Fibroblast of skin of abdomen (primary cell): ENCODE results near the gene DSTYK. TPM values are rescaled to one million over a fixed set of nuclear protein-coding genes. Genes with fewer than 3 reads are reported as not detected.

Experiments used
- DNase-seq: peaks from one replicate; pipeline ENCODE4 v3.0.0-alpha.2; 2013
- polyA plus RNA-seq, 2 experiments: library from polyadenylated mRNA; unstranded; fragments of 120-200 nt; gene quantifications; one replicate each; pipeline ENCODE4 v1.2.1, GENCODE V29; 2013; ENCODE audit not compliant: insufficient read length in 2 of 2

Gene DSTYK, protein sequence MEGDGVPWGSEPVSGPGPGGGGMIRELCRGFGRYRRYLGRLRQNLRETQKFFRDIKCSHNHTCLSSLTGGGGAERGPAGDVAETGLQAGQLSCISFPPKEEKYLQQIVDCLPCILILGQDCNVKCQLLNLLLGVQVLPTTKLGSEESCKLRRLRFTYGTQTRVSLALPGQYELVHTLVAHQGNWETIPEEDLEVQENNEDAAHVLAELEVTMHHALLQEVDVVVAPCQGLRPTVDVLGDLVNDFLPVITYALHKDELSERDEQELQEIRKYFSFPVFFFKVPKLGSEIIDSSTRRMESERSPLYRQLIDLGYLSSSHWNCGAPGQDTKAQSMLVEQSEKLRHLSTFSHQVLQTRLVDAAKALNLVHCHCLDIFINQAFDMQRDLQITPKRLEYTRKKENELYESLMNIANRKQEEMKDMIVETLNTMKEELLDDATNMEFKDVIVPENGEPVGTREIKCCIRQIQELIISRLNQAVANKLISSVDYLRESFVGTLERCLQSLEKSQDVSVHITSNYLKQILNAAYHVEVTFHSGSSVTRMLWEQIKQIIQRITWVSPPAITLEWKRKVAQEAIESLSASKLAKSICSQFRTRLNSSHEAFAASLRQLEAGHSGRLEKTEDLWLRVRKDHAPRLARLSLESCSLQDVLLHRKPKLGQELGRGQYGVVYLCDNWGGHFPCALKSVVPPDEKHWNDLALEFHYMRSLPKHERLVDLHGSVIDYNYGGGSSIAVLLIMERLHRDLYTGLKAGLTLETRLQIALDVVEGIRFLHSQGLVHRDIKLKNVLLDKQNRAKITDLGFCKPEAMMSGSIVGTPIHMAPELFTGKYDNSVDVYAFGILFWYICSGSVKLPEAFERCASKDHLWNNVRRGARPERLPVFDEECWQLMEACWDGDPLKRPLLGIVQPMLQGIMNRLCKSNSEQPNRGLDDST
- polyA plus RNA-seq (2013, experiment 1 of 2; ENCODE audit: insufficient read length) = 12.2 TPM
- 11.0 TPM for polyA plus RNA-seq (2013, experiment 2 of 2; ENCODE audit: insufficient read length)

DNA sequence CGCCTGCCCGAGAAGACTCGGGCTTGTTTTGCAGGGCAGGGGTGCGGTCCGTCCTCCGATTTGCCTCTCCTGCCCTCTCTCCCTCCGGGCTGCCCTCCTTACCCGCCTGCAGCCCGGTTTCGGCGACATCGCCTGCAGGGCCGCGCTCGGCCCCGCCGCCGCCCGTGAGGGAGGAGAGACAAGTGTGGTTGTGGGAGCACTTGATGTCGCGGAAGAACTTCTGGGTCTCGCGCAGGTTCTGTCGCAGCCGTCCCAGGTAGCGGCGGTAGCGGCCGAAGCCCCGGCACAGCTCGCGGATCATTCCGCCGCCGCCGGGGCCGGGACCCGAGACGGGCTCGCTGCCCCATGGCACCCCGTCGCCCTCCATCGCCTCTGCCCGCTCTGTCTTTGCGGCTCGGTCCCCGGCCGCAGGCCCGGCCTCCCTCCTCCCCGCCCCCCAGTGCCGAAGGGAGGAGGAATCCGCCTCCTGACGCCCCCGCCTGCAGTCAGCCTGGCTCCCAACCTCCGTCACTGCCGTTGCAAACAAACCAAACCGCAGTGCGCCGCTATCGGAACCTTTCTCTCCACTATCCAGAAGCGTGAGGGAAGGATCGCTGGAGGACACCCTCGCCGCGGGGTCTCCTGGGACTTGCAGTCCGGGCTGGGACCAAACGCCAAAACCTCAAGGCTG is at the start of gene DSTYK:
Gene DSTYK, minus strand, starts transcription at position 534 of the 670 bp plus-strand sequence. Its CDS starts 167 bp downstream, at position 367.
- peak; percentile 97 for DNase-seq

DNA sequence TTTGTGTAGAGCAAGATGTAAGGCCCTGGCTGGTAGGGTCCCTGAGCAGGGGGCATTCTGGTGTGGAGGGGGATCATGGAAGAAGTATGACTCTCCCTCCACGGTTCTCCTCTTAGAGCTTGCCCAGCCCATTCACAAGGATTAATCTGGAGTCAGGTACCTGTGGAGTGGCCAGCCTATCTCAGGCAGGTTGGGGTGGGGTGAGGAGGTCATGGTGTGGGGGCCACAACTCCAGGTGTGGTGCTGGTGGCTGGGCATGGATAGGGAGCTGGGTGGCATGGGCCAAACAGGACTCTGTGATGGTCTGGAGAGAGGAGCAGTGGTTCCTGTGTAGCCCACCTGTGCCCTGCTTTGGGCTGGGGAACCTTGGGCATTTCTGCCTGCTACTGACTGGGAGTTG is 48.5 kb upstream of the DSTYK start:
- DNase-seq = no peak

DNA sequence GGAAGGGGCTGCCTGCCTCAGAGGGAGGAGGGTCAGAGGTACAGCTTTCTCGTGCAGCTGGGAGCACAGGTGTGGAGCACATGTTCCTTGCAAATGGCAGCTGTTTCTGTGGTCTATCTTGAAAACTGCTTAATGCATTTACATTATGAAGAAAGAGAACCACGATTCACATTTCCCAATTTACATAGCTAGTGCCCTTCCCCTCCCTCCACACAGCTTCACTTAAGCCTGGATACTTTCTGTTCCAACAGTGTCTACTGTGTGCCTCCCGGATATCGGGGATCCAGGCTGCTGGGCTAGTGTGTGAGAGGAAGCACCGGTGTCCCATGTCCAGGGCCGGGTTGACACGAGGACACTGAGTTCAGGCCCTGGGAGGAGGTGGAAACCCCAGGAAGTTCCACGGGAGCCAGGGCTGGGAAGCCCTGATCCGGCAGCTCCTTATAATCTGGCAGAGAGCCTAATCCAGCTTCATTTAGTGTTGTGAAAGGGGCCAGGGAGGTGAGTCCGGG is 47.9 kb upstream of the DSTYK start:
- DNase-seq = no peak

DNA sequence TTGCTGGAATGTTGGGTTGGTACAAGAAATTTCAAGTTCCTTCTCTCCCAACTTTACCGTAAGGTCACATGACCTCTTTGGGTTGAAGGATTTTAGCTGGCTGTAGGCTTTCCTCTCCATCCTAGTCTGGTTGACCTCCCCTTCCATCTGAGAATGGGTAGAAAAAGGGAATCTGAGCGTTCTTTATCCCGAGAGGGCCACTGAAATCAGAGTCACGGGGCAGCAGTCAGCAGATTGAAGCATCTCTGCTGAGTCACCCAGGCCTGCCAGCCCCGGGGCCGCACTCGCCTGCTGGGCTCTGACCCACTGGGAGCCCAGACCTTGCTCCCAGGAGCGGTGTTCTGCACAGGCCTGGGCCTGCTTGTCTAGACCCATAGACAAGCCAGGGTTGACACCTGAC is 47.2 kb upstream of the DSTYK start:
- no peak for DNase-seq

DNA sequence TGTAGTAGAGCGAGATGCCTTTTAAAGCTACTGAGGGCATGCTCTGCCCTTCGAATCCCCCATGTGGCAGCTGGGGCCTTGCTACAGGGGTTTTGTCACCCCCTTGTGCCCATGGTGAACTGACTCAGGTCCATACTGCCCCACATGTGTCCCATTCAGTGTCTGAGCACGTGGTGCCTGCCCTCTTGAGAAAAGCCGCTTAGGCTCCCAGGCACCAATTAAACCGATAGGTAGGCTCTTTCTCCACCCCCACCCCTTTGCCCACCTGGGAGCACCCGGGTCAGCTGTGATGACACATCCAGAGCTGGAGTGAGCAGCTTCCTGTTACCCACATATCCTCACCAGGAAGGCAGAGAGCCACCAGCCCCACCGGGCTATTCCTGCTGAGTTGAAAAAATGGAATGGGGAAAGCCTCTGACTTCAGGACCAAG is 46.8 kb upstream of the DSTYK start:
- DNase-seq = no peak

DNA sequence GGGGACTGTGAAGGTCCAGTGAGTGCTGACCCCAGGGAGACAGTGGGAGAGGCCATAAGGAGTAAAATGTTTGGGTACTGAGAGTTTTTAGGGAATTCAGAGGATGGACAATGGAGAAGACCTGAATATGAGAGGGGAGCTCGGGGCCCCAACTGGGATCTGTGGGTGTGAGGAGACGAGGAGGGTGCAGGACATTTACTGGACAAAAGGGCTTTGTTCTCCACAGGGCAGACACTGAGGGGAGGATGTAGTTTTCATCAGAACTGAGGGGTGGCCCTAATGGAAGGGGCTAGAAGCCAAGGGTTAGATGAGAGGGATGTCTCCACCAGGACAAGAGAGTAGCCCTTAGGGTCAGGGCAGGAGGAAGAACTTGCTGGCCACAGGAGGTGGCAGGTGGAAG is 46.2 kb upstream of the DSTYK start:
- DNase-seq = no peak

DNA sequence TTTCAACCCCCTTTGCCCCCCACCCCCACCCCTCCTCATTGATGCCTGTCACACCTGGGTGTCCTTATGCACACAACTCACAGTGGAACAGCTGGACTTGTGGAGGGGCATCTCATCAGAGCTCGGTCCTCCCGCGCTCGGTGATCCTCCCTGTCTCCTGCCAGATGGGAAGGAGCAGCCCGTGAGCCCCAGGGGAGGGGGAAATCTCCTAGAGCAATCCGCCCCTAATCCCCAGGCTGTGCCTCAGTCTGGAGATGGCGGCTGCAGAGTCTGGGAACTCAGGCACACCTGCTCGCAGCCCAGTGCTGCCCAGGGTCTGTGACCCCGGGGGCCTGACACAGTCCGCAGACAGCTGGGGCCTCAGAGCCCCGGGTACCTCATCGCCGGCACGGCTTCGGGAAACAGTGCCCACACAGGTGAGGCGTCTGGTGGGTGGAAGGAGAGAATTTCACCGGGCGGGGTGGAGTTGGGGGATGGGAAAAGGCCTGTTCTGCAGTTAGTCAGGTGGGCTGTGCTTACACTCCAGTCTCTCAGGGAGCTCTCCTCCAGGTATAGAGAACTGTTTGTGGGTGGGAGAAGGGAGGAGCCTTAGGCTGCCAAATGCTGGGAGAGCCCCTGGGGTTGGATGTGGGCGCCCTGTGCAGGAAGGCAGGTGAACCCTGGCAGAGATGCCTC is 45.6 kb upstream of the DSTYK start:
- no peak for DNase-seq

DNA sequence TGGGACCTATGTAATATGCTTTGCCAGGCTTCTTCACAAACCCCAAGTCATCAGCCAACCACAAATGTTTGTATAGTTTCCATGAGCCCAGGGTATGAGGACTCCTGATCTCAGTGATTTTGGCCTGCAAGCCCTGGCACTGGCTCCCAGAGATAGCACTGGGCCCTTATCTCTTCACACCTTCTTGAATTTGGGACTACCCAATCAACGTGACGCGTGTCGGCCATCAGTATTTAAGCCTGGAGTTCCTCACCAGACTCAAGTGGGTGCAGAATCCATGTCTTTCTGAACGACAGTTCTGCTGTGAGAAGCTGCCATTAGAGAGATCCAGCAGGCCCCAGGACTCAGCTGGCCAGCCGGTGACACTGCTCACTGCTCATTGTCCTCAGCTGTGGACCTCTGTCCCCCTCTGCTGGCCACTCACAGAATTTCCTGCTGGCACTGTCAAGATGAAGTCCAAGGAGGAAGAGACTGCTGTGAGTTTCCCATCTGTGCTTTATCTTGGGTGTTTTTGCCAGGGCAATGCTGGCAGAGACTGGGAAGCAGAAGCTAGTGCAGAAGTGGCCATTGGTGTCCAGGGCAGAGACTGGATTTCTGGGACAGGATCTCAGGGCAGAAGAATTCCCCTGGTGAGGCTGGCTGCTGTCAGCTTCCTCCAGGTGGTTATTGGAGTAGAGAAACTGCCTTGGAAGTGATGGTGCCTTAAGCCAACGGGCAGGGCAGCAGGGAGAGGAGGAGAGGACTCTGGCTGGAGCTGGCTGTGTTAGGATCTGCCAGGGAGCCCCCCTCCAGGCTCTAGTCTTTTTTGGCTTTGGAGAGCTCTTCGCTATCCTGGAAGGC is 44.7 kb upstream of the DSTYK start:
- peak; percentile 79 for DNase-seq

DNA sequence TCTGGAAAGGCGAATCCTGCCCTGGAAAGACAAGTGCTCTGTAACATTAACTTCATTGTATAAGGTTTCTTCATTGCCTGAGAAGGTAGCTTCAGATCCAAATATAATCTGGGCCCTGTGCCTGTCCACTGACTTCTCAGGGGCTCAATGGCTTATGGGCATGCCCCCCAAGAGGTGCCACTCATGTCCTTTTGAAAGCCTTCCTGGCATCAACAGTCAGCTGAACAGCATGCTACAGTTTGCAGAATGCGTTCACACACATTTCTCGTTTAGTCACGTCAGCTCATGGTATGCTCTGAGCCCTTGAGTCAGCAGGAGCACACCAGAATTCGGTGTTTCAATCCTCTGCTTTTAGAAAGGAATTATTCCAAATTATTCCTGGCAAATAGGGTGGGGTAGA is 40.1 kb upstream of the DSTYK start:
- no peak for DNase-seq

DNA sequence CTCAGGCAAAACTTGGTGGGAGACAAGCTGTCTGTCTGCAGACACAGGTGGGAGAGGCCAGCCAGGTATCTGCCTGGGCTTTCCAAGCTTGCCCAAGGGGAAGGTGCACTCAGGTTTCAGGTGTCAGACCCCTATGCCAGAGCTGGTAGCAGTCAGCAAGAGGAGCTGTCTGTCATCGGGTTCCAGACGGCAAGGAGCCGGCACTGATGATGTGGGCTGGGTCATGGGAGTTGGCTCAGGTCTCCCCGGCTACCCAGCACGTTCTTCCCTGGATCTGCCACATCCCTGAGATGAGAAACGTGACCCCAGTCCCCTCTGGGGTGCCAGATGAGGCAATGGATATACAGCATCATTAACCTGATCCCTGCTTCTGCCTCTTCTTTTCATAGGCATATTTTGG is 39.2 kb upstream of the DSTYK start:
- DNase-seq = no peak

DNA sequence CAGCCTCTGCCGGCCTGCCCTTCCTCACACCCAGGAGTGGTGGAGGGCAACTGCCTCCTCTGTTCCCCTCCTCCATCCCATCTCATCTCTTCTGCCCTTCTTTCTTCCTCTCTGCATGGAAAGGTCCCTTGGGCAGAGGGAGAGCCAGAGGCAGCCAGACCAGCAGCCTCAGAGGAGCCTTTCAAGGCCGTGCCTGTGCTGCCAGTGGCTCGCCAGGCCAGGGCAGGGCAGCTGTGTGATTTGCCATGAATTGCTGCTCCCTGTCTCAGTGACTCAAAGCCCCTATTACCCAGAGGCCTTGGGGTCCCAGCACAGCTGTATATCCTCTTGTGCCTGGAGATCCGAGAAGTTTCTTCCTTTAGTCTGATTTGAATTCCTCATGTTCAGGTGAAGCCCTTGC is 38.1 kb upstream of the DSTYK start:
- no peak for DNase-seq

DNA sequence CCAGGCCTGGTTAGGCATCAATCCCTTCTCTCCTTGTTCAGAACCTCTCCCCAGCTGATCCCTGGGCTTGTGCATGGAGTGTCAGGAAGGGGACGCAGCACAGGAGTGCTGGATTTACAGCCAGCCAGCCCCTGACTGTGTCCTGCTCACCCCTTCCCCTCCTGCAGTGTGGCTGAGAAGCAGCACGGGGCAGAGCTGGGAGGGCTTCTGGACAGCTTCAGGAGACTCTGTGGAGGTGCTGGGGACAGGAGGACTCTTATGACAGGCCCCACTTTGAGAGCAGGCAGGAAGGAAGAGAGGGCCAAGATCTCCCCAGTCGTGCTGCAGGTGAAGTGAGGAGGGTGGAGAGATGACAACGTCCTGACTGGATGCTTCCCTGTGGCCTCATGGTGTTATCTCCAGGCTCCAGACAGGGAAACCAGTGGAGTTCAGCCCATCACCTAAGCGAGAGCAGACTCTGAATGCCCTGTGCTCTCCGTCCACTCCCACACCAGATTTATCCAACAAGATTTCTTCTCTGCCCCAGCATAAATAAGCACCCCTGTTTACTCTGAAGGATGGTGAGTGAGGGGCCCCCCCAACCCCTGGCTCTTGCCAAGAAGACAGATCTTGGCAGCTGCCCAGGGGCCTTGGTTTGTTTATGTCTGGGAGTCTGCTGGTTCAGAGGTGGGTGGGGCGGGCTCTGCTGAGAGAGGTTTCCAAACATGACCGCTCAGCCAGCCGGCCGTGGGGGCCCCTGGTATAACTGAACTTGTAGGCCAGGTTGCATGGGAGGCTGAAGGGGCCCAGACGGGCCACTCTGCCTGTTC is 37.5 kb upstream of the DSTYK start:
- peak; percentile 60 for DNase-seq

DNA sequence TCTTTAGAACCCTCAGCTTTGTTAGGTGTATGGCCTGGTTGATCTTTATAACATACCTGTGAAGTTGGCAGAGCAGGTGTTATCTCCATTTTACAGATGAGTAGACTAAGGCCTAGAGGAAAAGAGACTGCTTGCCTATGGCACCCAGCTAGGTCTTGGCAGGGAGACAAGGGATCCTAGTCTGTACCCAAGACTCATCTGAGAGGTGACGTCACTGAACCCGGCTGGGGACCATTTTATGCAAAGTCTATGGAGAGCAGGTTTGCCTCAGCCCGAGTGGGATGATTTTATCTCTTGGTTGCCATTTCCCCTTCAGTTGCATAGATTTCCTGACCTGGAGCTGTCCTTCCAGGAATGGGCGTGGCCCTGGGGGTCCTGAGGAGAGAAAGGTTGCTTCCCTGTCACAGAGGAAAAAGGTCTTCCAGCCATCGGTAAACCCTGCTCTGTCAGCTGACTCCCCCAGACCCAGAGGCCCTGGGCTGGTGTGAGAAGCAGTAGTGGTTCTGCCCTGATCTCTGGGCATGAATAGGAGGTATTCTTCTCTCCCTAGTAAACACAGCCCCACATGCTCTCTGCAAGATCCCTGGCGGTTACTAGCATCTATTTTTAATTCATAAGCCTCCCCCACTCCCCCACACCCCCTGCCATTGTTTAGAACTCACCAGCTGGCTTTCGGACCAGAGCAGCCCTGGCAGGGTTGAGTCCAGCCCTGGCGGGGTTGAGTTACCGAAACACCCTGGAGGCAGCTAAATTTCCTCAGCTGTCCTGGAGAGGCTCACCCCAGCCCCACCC is 35.8 kb upstream of the DSTYK start:
- DNase-seq = no peak

DNA sequence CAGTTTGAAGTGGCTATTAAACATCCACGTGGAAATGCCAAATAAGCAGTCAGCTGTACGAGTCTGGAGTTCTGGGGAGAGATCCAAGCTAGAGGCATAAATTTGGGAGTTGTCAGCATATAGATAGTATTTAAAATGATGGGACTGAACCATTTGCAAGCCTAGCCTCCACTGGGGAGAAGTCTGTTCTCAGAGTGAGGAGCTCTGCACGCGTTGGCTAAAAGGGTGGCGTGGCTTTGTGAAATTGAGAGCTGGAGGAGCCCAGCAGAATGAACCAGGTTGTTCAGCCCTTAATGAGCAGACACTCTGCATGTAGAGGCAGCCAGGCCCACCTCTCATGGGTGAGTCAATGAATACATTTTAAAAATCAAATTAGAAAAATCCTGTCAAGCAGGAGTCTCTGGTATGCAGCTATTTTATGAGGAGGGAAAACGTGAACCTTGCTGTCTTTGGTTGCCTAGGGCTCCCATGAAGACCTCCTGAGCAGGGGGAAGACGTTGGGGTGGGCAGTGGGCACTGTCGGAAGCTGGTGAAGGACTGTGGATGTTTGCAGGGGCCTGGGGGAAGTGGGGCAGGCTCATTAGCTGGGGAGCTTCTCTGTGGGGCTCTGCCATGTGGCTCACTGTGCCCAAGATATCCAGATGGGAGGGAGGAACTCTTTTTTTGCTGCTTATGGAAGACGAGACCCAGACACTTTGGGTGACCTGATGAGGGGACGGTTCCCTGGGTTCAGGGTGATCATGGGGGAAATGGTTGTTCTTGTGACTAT is 35.0 kb upstream of the DSTYK start:
- DNase-seq = no peak

DNA sequence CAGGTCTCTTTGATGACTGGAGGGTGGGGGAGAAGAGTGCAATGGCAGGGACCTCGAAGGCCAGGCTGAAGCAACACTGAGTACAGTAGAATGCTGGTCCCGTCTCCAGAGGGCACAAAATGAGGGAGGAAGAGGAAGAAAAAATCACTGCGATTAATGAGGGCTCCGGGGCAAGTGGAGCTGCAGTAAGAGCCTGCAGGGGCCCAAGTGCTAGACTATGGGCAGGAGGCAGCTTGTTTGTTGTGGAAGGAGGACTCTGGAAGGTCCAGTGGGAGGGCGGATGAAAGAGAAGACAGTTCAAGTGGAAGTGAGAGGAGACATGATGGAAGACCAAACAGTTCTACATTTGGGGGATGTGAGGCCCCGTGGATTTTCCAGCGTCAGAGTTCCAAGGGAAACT is 33.6 kb upstream of the DSTYK start:
- DNase-seq = no peak

DNA sequence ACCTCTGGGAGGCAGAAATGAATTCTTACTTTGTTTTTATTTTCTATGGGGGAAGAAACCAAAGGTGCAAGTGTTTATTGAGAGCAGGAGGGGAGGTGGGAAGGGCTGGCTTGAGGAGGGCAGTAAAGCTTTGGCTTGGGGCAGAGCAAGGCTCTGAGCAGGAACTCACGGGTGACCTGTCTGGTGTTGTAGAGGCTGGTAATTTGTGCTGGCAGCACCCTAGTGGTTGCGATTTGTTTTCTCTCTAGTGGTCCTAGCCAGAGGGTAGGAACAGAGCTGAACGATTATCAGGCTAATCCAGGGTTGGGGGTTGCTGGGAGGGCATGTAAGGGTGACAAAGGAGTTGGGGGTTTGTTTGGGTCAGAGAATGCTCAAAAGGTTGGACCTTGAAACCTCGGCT is 32.9 kb upstream of the DSTYK start:
- DNase-seq = no peak

DNA sequence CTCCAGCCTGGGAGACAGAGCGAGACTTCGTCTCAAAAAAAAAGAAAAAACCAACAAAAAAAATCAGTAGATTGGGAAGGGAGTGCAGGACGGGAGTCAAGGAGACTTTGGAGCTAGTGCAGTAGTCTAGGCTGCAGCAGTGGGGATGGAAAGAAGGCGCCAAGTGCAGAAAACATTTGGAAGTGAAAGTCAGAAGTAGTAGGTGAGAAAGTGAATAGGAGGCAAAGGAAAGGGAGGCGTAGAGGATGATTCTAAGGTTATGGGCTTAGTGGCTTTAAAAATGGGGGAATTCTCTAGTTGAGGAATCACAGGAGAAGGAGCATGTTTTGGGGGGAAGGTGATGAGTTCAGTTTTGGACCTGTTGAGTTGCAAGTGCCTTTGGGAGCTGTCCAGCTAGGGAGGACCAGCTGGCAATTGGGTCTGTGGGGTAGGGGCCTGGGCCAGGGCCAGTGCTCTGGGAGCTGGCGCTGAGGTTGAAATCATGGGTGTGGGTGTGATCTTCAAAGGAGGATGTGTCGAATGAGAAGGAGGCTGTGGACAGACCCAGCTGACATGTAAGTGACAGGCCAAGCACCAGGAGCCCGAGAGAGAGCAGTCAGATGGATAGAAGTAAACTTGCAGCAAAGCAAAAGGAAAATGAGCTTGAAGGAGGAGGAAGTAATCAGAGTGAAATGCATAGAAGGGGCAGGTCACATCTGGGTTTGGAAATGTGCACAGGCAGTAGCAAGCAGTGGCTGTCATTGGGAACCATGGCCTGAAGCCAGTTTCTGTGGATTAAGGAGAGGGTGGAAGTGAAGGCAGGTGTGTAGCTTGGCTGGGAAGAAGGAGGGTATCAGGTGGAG is 32.1 kb upstream of the DSTYK start:
- no peak for DNase-seq
